Measurements from ENCODE around the gene PPP1R12A.
"Not testable (repeated sequence)": the region's sequence is repeated elsewhere in the genome, so short reads cannot be mapped to it uniquely, and the experiment has no call there.

PPP1R12A gene

GRCh38 chr12:79935021-79935623 lies at the start of gene PPP1R12A:
Gene PPP1R12A, minus strand, starts transcription at chr12:79935097. Its CDS starts 166 bp downstream, at chr12:79934931.
- DNase-seq, result peak; percentile 97

- no peak for DNase-seq
These were observed 49.2 kb upstream of the PPP1R12A start for GRCh38 chr12:79983986-79984620.

GRCh38 chr12:79983492-79983891 lies 48.6 kb upstream of the PPP1R12A start:
- DNase-seq, result no peak

GRCh38 chr12:79982086-79983062 lies 47.5 kb upstream of the PPP1R12A start:
- DNase-seq, result no peak

GRCh38 chr12:79978692-79979091 lies 43.8 kb upstream of the PPP1R12A start:
- DNase-seq, result no peak

- DNase-seq, result not testable (repeated sequence)
These were observed 43.1 kb upstream of the PPP1R12A start for GRCh38 chr12:79977856-79978460.

GRCh38 chr12:79975143-79975542 lies 40.2 kb upstream of the PPP1R12A start:
- DNase-seq, result no peak

- no peak for DNase-seq
These were observed 38.9 kb upstream of the PPP1R12A start for GRCh38 chr12:79973801-79974200.

- DNase-seq, result no peak
These were observed 29.3 kb upstream of the PPP1R12A start for GRCh38 chr12:79964100-79964627.

GRCh38 chr12:79961411-79961810 lies 26.5 kb upstream of the PPP1R12A start:
- no peak for DNase-seq

- no peak for DNase-seq
These were observed 24.6 kb upstream of the PPP1R12A start for GRCh38 chr12:79959484-79959883.

- no peak for DNase-seq
These were observed 22.0 kb upstream of the PPP1R12A start for GRCh38 chr12:79956896-79957295.

- no peak for DNase-seq
These were observed 20.7 kb upstream of the PPP1R12A start for GRCh38 chr12:79955561-79955960.

- DNase-seq, result no peak
These were observed 19.2 kb upstream of the PPP1R12A start for GRCh38 chr12:79954037-79954610.

- DNase-seq, result no peak
These were observed 14.2 kb upstream of the PPP1R12A start for GRCh38 chr12:79949098-79949497.

GRCh38 chr12:79945433-79945832 lies 10.5 kb upstream of the PPP1R12A start:
- DNase-seq, result no peak

GRCh38 chr12:79944565-79944964 lies 9.7 kb upstream of the PPP1R12A start:
- DNase-seq, result no peak

GRCh38 chr12:79942846-79943245 lies 7.9 kb upstream of the PPP1R12A start:
- DNase-seq, result not testable (repeated sequence)

- DNase-seq, result no peak
These were observed 4.9 kb upstream of the PPP1R12A start for GRCh38 chr12:79939728-79940310.

- DNase-seq, result no peak
These were observed 3.9 kb upstream of the PPP1R12A start for GRCh38 chr12:79938843-79939242.

GRCh38 chr12:79936670-79937069 lies 1.8 kb upstream of the PPP1R12A start:
- DNase-seq, result no peak

Measured in NCI-H2107 (cell line).